HG02970 (cell line): ENCODE data around the gene POU4F3.

Experiments used
- ATAC-seq: cut with Tn5 transposase; IDR thresholded peaks from one replicate; pipeline ENCODE4 v1.9.1; 2021; ENCODE audit warnings: mild to moderate bottlenecking, moderate library complexity, moderate number of reproducible peaks; ENCODE audit not compliant: unreplicated experiment, low FRiP score

The POU4F3 gene

GRCh38 chr5:146337928-146338327 lies 711 bp upstream of the POU4F3 start:
- ATAC-seq: no peak

- no peak for ATAC-seq
These were observed 1.1 kb downstream of the POU4F3 start for GRCh38 chr5:146339715-146340259.

- ATAC-seq: no peak
These were observed 1.8 kb downstream of the POU4F3 start for GRCh38 chr5:146340260-146341081.

GRCh38 chr5:146341854-146342253 lies 3.2 kb downstream of the POU4F3 start:
- no peak for ATAC-seq

- no peak for ATAC-seq
These were observed 3.9 kb downstream of the POU4F3 start for GRCh38 chr5:146342519-146342881.

- ATAC-seq: no peak
These were observed 4.5 kb downstream of the POU4F3 start for GRCh38 chr5:146342882-146343865.

- ATAC-seq: no peak
These were observed 5.8 kb downstream of the POU4F3 start for GRCh38 chr5:146344155-146345118.

- ATAC-seq: no peak
These were observed 6.6 kb downstream of the POU4F3 start for GRCh38 chr5:146345240-146345577.

- ATAC-seq: no peak
These were observed 7.1 kb downstream of the POU4F3 start for GRCh38 chr5:146345578-146346366.

GRCh38 chr5:146357126-146357525 lies 18.5 kb downstream of the POU4F3 start:
- no peak for ATAC-seq

- no peak for ATAC-seq
These were observed 21.2 kb downstream of the POU4F3 start for GRCh38 chr5:146359836-146360235.

- no peak for ATAC-seq
These were observed 24.7 kb downstream of the POU4F3 start for GRCh38 chr5:146363161-146363874.

GRCh38 chr5:146365618-146366017 lies 27.0 kb downstream of the POU4F3 start:
- ATAC-seq: no peak

GRCh38 chr5:146366904-146367303 lies 28.3 kb downstream of the POU4F3 start:
- ATAC-seq: no peak

- no peak for ATAC-seq
These were observed 29.5 kb downstream of the POU4F3 start for GRCh38 chr5:146368137-146368536.

GRCh38 chr5:146369691-146370090 lies 31.1 kb downstream of the POU4F3 start:
- ATAC-seq: no peak

GRCh38 chr5:146376821-146377220 lies 38.2 kb downstream of the POU4F3 start:
- ATAC-seq: no peak

- no peak for ATAC-seq
These were observed 40.3 kb downstream of the POU4F3 start for GRCh38 chr5:146378986-146379385.

GRCh38 chr5:146380714-146381113 lies 42.1 kb downstream of the POU4F3 start:
- no peak for ATAC-seq
